ENCODE measurements around the gene ZSCAN29. TPM values are rescaled to one million over a fixed set of nuclear protein-coding genes. Genes with fewer than 3 reads are reported as not detected.

ZSCAN29 gene
- total and polyA plus RNA-seq, 10 of the 15 experiments (the other 5 are each of a cell fraction or from before 2014, with no cell fraction given), result 1.7 to 26.0 (median 14.6) TPM

DNA sequence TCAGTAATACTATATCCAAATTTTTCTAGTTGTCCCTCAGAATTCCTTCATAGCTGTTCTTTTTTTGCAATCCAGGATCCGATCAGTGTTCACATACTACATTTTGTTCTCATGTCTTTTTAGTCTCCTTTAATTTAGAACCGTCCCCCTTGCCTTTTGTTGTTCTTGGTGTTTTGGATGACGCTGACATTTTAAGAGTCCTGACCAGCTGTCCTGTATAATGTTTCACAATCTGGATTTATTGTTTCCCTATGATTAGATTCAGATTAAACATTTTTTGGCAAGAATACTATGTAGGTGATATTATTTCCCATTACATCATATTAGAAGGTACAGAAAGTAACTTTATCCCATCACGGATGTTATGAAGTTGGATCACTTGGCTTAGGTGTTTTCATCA lies 11.5 kb upstream of the ZSCAN29 start:
- Histone ChIP-seq H3K9ac (ENCODE audit: control insufficient read depth, insufficient read depth, low read length) (no peak overlapping the region), H2AFZ (ENCODE audit: control insufficient read depth, low read depth, low read length) (no peak overlapping the region), H3K4me3 (no peak overlapping the region), H3K4me1 (ENCODE audit: control insufficient read depth, insufficient read depth, low read length) (no peaks in the 10 kb centered on the region; the same call in 1 of the 2 replicates), H3K9me3 (replicated peaks; ENCODE audit: control insufficient read depth, insufficient read depth, low read length) (no peaks in the 10 kb centered on the region), H3K79me2 (ENCODE audit: control insufficient read depth, insufficient read depth, low read length) (no peaks in the 10 kb centered on the region), H3K27me3 (replicated peaks in 1 of 2; ENCODE audit: control insufficient read depth in 2 of 2, insufficient read depth in 2 of 2, low read length in 1 of 2) (no peaks in the 10 kb centered on the region), H4K20me1 (ENCODE audit: control insufficient read depth, insufficient read depth) (no peaks in the 10 kb centered on the region), H3K36me3 (ENCODE audit: control insufficient read depth in 2 of 2, insufficient read depth in 2 of 2, low read length in 1 of 2) (peaks cover 10 to 21% of the 10 kb centered on the region in 2 experiments), H3K4me2 (ENCODE audit: control insufficient read depth, insufficient read depth) (no peak overlapping the region), H3K27ac (ENCODE audit: control insufficient read depth, insufficient read depth) (no peak overlapping the region)
- TF ChIP-seq TCF3 (IDR thresholded peaks at IDR 0.05; ENCODE audit: borderline replicate concordance, insufficient read depth, low read depth, low read length) (no peak), ZBED1 (IDR thresholded peaks at IDR 0.05; ENCODE audit: borderline replicate concordance) (no peak)
- TF ChIP-seq, protein P1, sequence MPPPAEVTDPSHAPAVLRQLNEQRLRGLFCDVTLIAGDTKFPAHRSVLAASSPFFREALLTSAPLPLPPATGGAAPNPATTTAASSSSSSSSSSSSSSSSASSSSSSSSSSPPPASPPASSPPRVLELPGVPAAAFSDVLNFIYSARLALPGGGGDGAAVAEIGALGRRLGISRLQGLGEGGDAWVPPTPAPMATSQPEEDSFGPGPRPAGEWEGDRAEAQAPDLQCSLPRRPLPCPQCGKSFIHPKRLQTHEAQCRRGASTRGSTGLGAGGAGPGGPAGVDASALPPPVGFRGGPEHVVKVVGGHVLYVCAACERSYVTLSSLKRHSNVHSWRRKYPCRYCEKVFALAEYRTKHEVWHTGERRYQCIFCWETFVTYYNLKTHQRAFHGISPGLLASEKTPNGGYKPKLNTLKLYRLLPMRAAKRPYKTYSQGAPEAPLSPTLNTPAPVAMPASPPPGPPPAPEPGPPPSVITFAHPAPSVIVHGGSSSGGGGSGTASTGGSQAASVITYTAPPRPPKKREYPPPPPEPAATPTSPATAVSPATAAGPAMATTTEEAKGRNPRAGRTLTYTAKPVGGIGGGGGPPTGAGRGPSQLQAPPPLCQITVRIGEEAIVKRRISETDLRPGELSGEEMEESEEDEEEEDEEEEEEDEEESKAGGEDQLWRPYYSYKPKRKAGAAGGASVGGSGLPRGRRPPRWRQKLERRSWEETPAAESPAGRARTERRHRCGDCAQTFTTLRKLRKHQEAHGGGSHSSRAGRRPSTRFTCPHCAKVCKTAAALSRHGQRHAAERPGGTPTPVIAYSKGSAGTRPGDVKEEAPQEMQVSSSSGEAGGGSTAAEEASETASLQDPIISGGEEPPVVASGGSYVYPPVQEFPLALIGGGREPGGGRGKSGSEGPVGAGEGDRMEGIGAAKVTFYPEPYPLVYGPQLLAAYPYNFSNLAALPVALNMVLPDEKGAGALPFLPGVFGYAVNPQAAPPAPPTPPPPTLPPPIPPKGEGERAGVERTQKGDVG (CRISPR knock-in tag; IDR thresholded peaks at IDR 0.05), result no peak
- FAIRE-seq, result no peak
- ChIA-PET CTCF (interaction anchor here (1.2 to 6.1 kb wide), 2 partner anchors 9 to 132 kb away, joined by 3 to 51 read pairs; partner anchors contain the start of genes TUBGCP4 and ZSCAN29), RAD21 (ENCODE audit: unreplicated experiment) (no interaction called here), POLR2A (interaction anchor here (0.7 to 0.9 kb wide), 2 partner anchors 9 to 30 kb away, joined by 3 read pairs; no protein-coding TSS in a partner anchor), SMC1A (ENCODE audit: uncharacterized antibody, unreplicated experiment) (no interaction called here)
- in situ Hi-C loops (cut with MboI) (no loop called here), intact Hi-C loops (cut with micrococcal nuclease; ENCODE audit: unreplicated experiment) (no loop called here)
- no peak for ATAC-seq
- 98% methylated on average over 4 of the region's 4 CpGs for whole genome bisulfite sequencing (ENCODE audit: insufficient coverage, insufficient replicate concordance, low lambda C conversion rate, missing lambda C conversion rate)
- DNase-seq (ENCODE audit: low read depth, low spot score), result no peak
- BruUV-seq (replicated peaks), result no TSS peak

GRCh38 chr15:43378601-43379000 lies 7.8 kb upstream of the ZSCAN29 start:
- FAIRE-seq, result no peak
- BruUV-seq (replicated peaks), result no TSS peak
- H3K4me3 ChIP-seq, result no peak overlapping the region
- ChIA-PET CTCF (interaction anchor here (1.0 to 4.6 kb wide), 3 partner anchors 14 to 153 kb away, joined by 3 to 57 read pairs (median 5); no protein-coding TSS in a partner anchor), RAD21 (ENCODE audit: unreplicated experiment) (interaction anchor here (1.0 kb wide), 1 partner anchor 136 kb away, joined by 3 read pairs; no protein-coding TSS in a partner anchor), SMC1A (ENCODE audit: uncharacterized antibody, unreplicated experiment) (interaction anchor here (1.3 kb wide), 1 partner anchor 32 kb away, joined by 3 read pairs; no protein-coding TSS in a partner anchor), POLR2A (interaction anchor here (0.5 kb wide), 1 partner anchor 111 kb away, joined by 3 read pairs; no protein-coding TSS in a partner anchor)
- peaks cover 2% of the 10 kb centered on the region; the same call in 1 of the 2 replicates for H3K79me2 ChIP-seq (ENCODE audit: control insufficient read depth, insufficient read depth, low read length)
- H3K27me3 ChIP-seq (replicated peaks in 1 of 2; ENCODE audit: control insufficient read depth in 2 of 2, insufficient read depth in 2 of 2, low read length in 1 of 2), result no peaks in the 10 kb centered on the region
- H3K9me3 ChIP-seq (replicated peaks; ENCODE audit: control insufficient read depth, insufficient read depth, low read length), result no peaks in the 10 kb centered on the region
- no peak overlapping the region for H3K27ac ChIP-seq (ENCODE audit: control insufficient read depth, insufficient read depth)
- H2AFZ ChIP-seq (ENCODE audit: control insufficient read depth, low read depth, low read length), result no peak overlapping the region
- no peak overlapping the region for H3K9ac ChIP-seq (ENCODE audit: control insufficient read depth, insufficient read depth, low read length)
- no peak overlapping the region for H3K4me2 ChIP-seq (ENCODE audit: control insufficient read depth, insufficient read depth)
- ATAC-seq, result no peak
- in situ Hi-C loops (cut with MboI) (no loop called here), intact Hi-C loops (cut with micrococcal nuclease; ENCODE audit: unreplicated experiment) (no loop called here)
- no peak for DNase-seq (ENCODE audit: low read depth, low spot score)
- H3K36me3 ChIP-seq (ENCODE audit: control insufficient read depth in 2 of 2, insufficient read depth in 2 of 2, low read length in 1 of 2), result peaks cover 5 to 7% of the 10 kb centered on the region in 2 experiments
- H4K20me1 ChIP-seq (ENCODE audit: control insufficient read depth, insufficient read depth), result no peaks in the 10 kb centered on the region
- H3K4me1 ChIP-seq (ENCODE audit: control insufficient read depth, insufficient read depth, low read length), result no peaks in the 10 kb centered on the region; the same call in 1 of the 2 replicates
- TF ChIP-seq ZNF207 (IDR thresholded peaks at IDR 0.05; ENCODE audit: borderline replicate concordance) (no peak), CREM (IDR thresholded peaks at IDR 0.05; ENCODE audit: low read depth) (no peak), KLF5 (IDR thresholded peaks at IDR 0.05; ENCODE audit: partially characterized antibody) (no peak), RAD21 (IDR thresholded peaks at IDR 0.05; ENCODE audit: insufficient read depth, low read depth, low read length) (no peak), PKNOX1 (IDR thresholded peaks at IDR 0.05) (no peak), NBN (IDR thresholded peaks at IDR 0.05) (no peak), CBX5 (IDR thresholded peaks at IDR 0.05; ENCODE audit: low read depth) (no peak), CHD2 (IDR thresholded peaks at IDR 0.05; ENCODE audit: borderline replicate concordance, low read depth, low read length) (no peak)
- TF ChIP-seq, protein P2, sequence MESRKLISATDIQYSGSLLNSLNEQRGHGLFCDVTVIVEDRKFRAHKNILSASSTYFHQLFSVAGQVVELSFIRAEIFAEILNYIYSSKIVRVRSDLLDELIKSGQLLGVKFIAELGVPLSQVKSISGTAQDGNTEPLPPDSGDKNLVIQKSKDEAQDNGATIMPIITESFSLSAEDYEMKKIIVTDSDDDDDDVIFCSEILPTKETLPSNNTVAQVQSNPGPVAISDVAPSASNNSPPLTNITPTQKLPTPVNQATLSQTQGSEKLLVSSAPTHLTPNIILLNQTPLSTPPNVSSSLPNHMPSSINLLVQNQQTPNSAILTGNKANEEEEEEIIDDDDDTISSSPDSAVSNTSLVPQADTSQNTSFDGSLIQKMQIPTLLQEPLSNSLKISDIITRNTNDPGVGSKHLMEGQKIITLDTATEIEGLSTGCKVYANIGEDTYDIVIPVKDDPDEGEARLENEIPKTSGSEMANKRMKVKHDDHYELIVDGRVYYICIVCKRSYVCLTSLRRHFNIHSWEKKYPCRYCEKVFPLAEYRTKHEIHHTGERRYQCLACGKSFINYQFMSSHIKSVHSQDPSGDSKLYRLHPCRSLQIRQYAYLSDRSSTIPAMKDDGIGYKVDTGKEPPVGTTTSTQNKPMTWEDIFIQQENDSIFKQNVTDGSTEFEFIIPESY (IDR thresholded peaks at IDR 0.05), result no peak
